HG03095 (cell line): ENCODE results near the gene ASCC1.
"Not testable (repeated sequence)": the region's sequence is repeated elsewhere in the genome, so short reads cannot be mapped to it uniquely, and the experiment has no call there.

ENCODE experiments used
- ATAC-seq: cut with Tn5 transposase; IDR thresholded peaks from one replicate; pipeline ENCODE4 v1.9.1; 2021; ENCODE audit warnings: moderate library complexity; ENCODE audit not compliant: unreplicated experiment

ASCC1 gene

DNA sequence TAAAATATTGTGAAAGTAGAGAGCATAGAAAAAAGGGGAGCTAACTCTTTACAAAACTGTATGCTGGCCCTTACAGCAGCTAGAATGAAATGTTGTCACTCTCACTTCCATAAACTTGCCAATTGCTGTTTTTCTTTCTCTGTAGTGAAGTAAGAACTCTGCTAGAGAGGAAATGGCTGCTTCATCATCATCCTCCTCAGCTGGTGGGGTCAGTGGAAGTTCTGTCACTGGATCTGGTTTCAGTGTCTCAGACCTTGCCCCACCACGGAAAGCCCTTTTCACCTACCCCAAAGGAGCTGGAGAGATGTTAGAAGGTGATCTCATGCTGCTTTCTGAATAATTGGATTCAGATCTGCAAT is 7.6 kb upstream of the ASCC1 start:
- ATAC-seq, result no peak

DNA sequence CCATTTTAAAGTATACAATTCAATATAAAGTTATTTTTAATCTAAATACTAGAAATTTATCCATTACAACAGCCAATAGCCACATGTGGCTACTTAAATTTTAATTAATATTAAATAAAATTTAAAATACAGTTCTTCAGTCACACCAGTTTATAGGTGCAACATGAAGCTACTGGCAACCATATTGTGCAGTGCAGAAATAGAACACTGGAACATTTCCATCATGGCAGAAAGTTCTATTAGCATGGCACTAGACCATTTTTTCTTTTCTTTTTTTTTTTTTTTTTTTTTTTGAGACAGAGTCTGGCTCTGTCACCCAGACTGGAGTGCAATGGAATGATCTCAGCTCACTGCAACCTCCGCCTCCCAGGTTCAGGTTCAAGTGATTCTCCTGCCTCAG is 5.2 kb upstream of the ASCC1 start:
- no peak for ATAC-seq

DNA sequence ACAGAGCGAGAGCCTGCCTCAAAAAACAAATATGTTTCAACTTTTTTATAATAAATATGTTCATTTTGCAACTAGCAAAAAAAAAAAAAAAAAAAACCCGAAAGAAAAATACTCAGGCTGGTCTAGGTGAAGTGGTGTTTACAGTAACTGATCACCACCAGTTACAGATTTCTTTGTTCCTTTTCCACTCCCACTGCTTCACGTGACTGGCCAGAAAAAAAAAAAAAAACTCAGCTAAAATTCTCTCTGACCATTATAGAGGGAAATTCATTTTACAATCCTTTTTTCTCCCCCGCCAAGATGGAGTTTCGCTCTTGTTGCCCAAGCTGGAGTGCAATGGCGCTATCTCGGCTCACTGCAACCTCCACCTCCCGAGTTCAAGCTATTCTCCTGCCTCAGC is 4.6 kb upstream of the ASCC1 start:
- no peak for ATAC-seq

DNA sequence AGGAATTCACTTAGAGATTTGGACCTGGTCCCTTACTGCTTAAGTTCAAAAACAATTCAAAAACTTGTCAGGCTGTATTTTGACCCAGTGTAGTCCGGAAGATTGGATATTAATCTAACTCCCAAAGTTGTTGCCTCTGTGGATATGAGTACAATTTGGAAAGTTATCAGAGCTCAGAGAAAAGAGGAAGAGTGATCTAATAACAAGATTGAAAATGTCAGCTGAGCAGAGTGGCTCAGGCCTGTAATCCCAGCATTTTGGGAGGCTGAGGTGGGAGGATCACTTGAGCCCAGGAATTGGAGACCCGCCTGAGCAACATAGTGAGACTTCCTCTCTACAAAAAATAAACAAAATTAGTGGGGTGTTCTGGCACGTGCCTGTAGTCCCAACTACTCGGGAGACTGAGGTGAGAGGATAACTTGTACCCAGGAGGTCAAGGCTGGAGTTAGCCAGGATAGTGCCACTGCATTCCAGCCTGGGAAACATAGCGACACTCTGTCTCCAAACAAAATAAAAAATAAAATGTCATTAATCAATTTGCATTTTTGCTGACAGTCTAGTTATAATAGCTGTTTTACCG is 3.2 kb upstream of the ASCC1 start:
- no peak for ATAC-seq

DNA sequence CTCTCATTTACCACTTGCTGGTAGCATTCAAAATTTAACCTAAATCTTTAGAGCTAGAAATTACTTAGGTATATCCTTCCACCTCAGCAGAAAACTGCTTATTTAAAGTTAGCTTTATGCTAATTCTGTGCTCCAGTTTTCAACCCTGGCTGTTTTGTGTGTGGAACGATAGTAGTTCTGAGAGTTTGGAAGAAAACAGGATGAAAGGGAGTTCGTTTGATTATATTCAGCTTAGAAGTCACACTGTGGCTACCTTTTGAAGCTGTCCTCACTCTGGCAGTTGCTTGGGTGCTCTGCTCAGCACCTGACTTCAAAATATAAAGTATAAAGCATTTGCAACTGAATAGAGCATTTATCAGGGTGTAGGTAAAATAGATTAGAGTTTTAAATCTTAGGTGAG is 2.6 kb upstream of the ASCC1 start:
- ATAC-seq, result no peak

DNA sequence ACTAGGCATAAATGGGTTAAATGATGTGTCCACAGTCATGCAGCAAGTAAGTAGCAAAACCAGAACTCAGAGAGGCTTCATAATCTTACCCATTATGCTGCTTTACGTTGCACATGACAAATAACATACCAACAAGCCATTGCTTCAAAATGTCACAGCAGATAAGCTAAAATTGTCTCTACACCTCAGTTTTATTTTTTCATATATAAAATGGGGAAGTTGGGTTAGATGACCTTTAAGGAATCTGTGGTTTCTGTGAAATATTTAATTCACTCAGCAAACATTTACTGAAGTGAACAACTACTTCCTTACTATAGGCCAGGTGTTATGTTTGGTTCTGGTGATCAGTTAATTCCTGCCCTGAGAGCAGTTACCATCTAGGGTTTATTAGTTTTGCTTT is 2.2 kb upstream of the ASCC1 start:
- no peak for ATAC-seq

DNA sequence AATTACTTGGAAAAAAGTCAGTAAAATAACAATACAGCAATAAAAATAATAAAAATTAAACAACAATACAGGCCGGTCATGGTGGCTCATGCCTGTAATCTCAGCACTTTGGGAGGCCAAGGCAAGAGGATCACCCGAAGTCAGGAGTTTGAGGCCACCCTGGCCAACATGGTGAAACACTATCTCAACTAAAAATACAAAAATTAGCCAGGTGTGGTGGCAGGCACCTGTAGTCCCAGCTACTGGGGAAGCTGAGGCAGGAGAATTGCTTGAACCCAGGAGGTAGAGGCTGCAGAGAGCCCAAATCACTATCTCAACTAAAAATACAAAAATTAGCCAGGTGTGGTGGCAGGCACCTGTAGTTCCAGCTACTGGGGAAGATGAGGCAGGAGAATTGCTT is 4.2 kb downstream of the ASCC1 start:
- ATAC-seq, result not testable (repeated sequence)

DNA sequence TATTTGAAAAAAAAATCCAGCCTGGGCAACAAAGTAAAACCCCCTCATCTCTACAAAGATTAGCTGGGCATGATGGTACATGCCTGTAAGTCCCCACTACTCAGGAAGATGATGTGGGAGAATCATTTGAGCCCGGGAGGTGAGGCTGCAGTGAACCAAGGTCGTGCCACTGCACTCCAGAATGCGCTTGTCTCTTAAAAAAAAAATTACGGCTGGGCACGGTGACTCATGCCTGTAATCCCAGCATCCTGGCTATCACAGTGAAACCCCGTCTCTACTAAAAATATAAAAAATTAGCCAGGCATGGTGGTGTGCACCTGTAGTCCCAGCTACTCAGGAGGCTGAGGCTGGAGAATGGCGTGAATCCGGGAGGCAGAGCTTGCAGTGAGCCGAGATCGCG is 4.7 kb downstream of the ASCC1 start:
- ATAC-seq, result not testable (repeated sequence)

DNA sequence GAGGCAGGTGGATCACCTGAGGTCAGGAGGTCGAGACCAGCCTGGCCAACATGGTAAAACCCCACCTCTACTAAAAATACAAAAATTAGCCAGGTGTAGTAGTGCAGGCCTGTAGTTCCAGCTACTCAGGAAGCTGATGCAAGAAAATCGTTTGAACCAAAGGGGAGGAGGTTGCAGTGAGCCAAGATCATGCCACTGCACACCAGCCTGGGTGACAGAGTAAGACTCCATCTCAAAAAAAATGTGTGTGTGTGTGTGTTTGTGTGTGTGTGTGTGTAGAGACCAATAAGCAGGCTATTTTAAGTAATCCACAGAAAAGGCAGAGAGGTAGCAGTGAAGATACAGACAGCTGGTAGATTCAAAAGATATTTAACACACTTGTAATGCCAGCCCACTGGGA is 7.5 kb downstream of the ASCC1 start:
- ATAC-seq, result not testable (repeated sequence)

DNA sequence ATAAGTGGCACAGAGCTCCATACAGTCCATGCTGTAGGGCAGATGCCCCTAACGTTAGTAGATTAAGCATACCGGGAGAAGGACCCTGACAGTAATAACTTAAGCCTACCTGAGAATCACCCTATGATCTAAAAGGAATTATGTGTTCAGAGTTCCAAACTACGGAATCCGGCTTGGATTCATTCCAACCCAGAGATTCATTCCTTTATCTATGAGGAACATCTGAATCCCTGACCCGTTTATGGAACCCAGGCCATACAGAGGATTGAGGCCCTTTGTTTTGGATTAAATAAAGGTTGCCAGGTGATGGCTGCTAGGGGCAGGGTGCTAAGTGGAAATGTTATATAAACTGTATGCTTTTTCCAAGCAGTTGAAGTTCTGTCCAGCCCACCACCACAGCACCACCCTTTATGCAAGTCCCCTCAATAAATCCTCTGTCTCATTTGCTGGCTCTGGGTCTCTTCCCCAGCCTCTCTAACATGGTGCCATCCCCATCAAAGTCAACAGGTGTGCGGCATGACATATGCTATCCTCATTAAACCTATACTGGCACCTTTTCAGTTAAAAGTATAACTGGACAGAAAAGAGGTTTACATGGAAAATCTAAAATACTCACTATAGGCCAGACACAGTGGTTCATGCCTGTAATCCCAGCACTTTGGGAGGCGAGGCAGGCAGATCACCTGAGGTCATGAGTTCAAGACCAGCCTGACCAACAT is 9.4 kb downstream of the ASCC1 start:
- no peak for ATAC-seq

DNA sequence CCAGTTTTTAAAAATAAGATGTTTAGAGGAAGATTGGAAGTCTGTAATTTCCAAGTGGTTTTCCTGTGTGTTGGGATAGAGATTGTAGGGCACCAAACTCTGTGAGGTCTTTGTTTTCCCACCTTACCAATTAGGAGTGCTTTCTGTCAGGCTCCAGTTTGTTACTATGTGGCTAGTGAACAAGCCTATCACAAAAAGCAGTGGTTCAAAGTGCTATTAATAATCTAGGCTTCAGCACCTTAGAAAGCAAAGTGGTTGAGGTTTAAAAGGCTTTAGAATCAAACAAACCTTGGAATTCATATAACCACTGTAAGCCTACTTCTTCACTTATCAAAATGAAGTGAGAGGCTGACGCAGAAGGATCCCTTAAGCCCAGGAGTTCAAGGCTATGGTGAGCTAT is 11.4 kb downstream of the ASCC1 start:
- no peak for ATAC-seq

DNA sequence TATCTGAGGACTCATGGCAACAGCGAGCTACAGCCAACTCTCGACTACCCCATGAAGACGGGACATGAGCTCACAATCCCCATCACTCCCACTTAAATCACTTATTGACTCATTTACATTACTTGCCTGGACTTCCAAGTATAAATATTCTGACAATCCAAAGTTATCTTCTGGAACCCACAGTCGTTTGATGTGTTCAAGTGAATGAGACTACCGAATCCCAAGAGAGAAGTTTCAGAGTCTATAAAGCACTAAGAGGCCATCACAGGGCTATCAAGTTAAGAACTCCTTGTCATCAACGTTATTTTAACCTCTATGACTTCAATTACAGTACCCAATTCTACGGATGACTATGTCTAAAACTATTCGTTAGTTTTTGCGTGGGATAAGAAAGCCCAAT is 11.8 kb downstream of the ASCC1 start:
- ATAC-seq, result no peak

DNA sequence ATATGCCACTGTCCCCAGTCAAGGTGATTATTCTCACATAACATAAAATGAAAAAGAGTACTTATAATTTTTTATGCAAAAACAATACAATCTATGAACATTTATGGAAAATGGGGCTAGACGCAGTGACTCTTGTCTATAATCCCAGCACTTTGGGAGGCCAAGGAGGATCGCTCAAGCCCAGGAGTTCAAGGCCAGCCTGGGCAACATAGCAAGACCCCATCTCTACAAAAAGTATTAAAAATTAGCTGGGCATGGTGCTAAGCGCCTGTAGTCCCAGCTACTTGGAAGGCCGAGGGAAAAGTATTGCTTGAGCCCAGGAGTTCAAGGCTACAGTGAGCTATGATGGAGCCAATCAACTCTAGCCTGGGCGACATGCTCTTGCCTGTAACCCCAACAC is 14.8 kb downstream of the ASCC1 start:
- no peak for ATAC-seq

DNA sequence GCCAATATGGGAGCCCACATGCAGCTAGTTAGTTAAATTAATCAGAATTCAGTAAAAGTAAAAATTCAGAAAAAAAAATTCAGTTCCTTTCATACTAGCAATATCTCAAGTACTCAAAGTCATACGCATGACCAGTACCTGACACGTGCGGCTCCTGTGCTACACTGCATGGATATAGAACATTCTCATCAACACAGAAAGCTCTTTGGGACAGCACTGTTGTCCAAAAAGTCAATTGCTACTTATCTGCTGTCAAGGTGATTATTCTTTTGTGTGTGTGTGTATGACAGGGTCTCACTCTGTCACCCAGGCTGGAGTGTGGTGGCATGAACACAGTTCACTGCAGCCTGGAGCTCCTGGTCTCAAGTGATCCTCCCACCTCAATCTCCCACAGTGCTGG is 15.2 kb downstream of the ASCC1 start:
- no peak for ATAC-seq

DNA sequence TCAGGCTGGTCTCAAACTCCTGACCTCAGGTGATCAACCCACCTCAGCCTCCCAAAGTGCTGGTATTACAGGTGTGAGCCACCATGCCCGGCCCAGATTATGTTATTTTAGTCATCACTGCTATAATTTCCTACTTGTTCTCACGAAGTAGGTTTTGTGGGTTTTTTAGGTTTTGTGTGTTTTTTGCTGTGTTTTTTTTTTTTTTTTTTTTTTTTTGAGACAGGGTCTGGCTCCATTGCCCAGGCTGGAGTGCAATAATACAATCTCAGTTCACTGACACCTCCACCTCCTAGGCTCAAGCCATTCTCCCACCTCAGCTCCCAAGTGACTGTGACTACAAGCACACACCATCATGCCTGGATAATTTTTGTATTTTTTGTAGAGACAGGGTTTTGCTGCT is 21.1 kb downstream of the ASCC1 start:
- no peak for ATAC-seq

DNA sequence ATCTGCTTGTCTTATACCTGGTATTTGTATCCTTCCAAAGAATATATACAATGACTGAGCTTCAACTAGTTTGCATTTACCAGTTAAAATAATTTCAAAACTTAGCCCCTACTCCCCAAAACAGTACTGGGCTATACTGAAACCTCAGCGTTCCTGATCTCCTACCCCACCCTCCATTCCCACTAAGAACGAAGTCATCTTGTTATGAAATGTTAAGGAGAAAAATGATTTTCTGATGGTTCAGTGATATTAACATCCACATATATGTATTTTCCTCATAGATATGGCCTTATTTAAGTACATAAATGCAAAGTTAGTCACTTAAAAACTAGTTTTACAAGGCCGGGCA is 29.1 kb downstream of the ASCC1 start:
- ATAC-seq, result no peak

DNA sequence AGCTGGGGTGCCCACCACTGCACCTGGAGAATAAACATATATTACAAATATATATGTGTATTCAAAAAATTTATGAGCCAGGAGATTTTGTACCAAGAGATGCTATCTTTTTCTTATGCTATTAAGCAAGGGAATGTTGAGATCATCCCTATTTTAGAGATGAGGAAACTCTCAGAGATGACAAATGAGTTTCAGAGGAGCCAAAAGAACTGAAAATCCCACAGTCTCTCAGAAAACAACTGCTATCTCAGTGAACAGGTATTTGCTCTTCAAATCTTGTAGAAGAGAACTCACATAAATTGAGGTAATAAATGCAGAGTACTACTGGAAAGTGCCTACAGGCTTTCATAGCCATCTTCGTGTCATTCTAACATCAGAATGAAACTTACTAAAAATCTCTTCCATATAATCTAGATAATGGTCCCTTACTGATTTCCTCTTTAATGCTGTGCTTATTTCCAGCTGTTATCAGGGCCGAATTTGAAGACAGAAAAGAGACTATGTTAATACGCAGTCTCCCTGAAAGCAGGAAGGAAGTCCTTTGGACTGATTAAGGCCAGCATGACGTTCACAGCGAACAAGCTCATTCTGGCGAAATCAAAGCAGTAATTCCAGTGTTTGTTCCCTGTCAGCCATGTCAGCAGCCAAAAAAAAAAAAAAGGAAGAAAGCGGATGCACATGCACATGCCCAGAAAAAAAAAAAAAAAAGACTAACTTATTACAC is 29.7 kb downstream of the ASCC1 start:
- ATAC-seq, result no peak

DNA sequence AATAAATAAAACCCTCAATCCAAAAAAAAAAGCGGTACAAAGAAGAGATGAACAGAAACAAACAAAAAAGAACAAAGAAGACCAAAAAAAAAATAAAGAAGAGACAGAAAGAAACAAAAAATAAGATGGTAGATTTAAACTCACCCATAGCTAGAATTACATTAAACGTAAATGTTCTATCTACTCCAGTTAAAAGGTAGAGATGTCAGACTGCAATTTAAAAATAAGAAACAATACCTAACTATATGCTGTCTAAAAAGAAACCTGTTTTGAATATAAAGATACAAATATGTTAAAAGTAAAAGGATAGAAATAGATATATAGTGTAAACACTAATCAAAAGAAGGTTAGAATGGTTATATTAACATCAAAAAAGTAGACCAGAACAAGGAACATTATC is 31.9 kb downstream of the ASCC1 start:
- no peak for ATAC-seq

DNA sequence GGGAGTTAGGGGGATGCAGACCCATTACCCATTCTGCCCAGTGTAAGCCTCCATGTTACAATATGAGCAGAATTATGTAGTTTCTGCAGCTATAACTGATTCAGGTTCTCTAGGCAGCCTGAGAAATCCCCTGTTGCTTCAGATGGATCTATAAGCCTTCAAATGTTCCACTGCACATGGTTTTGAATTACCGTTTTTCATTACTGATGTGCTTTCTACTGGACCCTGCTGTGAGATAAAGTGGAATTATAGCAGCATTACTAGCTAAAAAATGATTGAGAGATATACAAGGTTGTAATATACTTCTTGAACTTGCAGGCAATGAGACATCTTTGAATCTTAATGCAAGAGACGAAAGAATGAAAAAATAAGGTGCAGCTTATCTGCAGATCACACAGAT is 38.6 kb downstream of the ASCC1 start:
- ATAC-seq, result no peak

DNA sequence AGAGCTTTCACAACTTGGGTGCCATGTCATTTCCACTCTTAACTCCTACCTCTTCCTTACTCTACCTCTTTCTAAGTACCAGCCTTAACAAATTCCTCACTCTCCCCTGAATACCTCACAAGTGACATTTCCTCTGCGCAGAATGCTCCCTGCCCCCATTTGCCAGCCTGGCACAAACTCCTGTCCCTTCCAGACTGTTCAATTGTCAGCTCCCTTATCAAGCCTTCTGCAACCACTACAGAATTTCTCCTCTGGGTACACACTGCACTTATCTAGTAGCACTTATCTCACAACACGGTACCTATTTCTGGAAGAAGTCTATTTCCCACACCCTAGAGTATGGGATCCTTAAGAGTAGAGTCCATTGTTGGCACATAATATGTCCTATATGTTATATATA is 39.4 kb downstream of the ASCC1 start:
- ATAC-seq, result no peak

DNA sequence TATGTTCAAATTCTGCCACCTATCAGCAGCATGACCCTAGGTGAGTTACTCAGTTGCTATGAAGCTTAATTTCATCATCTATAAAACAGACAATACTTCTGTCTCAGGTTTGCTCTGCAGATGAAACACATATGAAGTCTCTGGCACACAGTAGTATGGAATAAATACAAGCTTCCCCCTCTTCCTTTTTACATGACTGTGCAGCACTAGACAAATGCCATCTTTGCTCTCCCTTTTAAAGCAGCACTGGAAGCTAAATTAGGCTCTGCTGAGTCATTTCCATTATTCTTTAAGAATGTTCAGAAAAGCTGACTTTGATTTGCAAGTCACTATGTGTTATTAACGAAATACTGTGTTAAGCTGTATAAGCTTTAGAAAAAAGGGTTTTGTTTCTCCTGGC is 40.9 kb downstream of the ASCC1 start:
- ATAC-seq, result no peak

DNA sequence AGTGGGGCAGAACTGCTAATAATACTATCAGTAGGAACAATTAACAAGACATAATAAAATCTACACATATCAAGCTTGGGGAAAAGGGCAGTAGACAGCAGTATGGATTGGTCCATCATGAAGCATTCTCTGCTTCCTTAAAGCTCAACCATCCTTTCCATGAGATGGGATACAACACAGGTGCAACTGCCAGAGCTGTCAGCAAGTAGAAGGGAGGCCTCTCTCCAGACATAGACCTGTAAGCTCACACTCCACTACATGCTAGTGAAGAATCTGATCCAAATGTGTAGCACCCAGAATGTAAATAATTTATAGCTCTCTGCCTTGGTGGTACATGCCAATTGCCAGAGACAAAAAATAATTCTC is 41.8 kb downstream of the ASCC1 start:
- ATAC-seq, result no peak
